Measurements from ENCODE around the gene PRMT1.
"Not testable (repeated sequence)": the region's sequence is repeated elsewhere in the genome, so short reads cannot be mapped to it uniquely, and the experiment has no call there.

The PRMT1 gene

DNA sequence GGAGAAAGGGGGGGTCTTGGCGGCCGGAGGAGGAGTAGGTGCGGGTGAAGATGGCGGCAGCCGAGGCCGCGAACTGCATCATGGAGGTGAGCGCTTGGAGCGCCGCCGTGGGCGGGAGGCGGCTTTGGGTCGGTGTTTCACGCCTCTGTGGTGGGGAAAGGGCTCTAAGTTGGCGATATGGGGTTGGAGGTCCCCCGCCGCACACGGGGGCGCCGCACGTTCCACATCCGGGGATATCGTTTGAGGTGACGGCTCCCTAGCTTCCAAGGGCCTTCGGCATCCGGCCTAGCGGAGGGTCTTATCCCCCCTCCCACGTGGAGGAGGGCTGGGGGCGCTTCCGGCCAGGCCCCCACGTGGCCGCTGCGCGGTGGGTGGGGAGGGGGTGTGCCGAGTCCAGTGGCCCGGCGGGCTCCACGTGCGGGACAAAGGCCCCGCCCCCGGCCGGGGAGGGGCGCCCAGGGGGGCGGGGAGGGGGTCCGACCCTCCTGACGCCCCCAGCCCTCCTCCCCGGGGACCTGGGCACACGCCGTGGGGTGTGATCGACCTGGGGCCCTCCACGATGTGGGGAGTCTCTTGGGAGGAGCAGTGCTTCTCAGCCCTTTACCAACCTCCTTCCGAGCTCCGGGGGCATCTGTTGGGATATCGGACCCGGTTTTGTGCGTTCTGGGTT is at the start of gene PRMT1:
Gene PRMT1 (plus strand): TSS at position 41 of the 670 bp plus-strand sequence. CDS start 10 bp downstream, at position 51.
- DNase-seq (ENCODE audit: low spot score) = no peak

GRCh38 chr19:49629659-49630058 is 47.4 kb upstream of the PRMT1 start:
- DNase-seq (ENCODE audit: low spot score) = no peak

- no peak for DNase-seq (ENCODE audit: low spot score)
These were observed 46.0 kb upstream of the PRMT1 start for GRCh38 chr19:49631014-49631588.

GRCh38 chr19:49631610-49632192 is 45.4 kb upstream of the PRMT1 start:
- no peak for DNase-seq (ENCODE audit: low spot score)

DNA sequence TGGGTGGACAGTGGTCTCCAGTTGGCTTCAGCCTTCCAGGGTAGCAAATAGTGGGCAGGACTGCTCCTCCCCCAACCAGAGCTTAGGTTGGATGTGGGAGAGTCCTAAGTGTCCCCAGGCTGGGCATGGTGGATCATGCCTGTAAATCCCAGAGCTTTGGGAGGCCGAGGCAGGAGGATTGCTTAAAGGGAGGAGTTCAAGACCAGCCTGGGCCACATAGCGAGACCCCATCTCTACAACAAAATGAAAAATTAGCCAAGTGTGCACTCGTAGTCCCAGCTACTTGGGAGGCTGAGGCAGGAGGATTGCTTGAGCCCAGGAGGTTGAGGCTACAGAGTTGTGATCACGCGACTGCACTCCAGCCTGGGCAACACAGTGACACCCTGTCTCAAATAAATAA is 44.5 kb upstream of the PRMT1 start:
- DNase-seq (ENCODE audit: low spot score) = no peak

DNA sequence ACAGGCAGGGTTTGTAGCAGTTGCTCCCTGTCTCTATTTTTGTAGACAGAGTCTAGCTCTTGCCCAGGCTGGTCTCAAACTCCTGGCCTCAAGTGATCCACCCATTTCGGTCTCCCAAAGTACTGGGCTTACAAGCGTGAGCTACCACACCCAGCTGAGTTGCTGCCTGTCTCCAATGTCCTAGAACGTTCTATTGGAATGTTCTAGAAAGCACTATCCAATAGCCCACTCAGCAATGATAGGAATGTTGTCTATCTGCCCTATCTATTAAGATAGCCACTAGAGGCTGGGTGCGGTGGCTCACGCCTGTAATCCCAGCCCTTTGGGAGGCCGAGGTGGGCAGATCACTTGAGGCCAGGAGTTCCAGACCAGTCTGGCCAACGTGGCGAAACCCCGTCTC is 43.8 kb upstream of the PRMT1 start:
- DNase-seq (ENCODE audit: low spot score) = not testable (repeated sequence)

GRCh38 chr19:49635530-49636232 is 41.4 kb upstream of the PRMT1 start:
- DNase-seq (ENCODE audit: low spot score) = no peak

DNA sequence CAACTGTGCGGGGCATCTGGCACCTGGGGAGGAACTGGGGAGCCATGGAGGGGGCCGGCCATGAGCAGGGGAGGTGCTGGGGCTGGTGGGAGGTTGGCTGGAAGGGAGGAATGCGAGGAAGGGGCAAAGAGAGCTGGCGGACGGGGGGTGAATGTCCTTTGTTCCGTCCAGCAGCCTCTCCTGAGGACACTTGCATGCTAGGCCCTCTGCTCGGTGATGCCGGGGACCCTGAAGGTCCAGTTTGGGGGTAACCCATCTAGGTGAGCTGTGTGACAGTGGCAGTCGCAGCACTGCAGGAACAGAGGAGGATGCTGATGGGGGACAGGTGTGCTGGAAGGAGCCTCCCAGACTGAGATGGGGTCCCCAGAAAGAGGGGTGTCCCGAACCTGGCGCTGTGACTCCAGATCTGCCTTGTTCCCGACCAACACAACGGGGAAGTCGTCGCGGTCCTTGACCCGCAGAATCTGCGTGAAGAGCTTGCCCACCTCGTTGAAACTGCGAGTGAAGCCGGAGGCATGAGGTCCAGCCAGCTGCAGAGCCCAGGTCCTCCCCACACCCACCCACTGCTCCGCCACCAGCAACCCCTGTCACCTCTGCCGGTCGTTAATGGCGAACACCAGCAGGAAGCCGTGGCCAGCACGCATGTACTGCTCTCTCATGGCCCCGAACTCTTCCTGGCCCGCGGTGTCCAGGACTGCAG is 40.7 kb upstream of the PRMT1 start:
- no peak for DNase-seq (ENCODE audit: low spot score)

- no peak for DNase-seq (ENCODE audit: low spot score)
These were observed 39.0 kb upstream of the PRMT1 start for GRCh38 chr19:49637821-49638738.

- DNase-seq (ENCODE audit: low spot score) = no peak
These were observed 37.5 kb upstream of the PRMT1 start for GRCh38 chr19:49639401-49640112.

- peak; percentile 99 for DNase-seq (ENCODE audit: low spot score)
These were observed 36.8 kb upstream of the PRMT1 start, which contains the start of gene RRAS for GRCh38 chr19:49640113-49640898. TSS of gene RRAS (minus strand) at chr19:49640143. CDS start at chr19:49640098, 45 bp downstream.

GRCh38 chr19:49641688-49642491 is 35.2 kb upstream of the PRMT1 start, which contains the start of gene SCAF1:
TSS of gene SCAF1 (plus strand) at chr19:49642209. CDS start at chr19:49645027, 2,818 bp downstream.
- DNase-seq (ENCODE audit: low spot score) = peak; percentile 99

DNA sequence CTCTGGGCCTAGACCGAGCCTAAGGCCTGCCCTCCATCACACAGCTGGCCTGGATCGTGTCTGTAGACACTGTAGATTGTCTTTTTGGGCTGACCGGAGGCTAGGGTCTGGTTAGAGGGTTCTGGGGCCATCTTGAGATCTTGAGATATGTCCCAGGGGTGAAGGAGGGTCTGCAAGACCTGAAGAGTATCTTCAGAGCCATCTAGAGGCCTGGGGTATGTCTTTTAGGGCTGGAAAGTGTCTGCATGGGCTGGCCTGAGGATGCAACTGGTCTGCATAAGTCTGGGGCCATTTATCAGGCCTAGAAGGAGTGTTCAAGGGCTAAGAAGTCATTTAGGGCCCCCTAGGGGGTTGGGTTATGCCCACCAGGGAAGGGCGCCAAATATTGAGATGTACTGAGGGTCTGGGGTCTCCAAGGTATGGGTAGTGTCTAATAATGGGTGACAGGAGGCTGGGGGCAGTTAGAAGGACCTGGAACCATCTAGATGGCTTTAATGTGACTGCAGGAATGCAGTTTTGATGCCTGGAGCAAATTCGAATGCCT is 34.5 kb upstream of the PRMT1 start:
- no peak for DNase-seq (ENCODE audit: low spot score)

- DNase-seq (ENCODE audit: low spot score) = no peak
These were observed 33.6 kb upstream of the PRMT1 start for GRCh38 chr19:49643466-49643865.

- DNase-seq (ENCODE audit: low spot score) = no peak
These were observed 31.5 kb upstream of the PRMT1 start for GRCh38 chr19:49645592-49645991.

GRCh38 chr19:49645995-49646394 is 31.1 kb upstream of the PRMT1 start:
- DNase-seq (ENCODE audit: low spot score) = no peak

GRCh38 chr19:49646586-49646985 is 30.5 kb upstream of the PRMT1 start:
- DNase-seq (ENCODE audit: low spot score) = no peak

Data from putamen (tissue), 1 donor.